Activated CD8-positive, alpha-beta memory T cell treated with anti-CD3 and anti-CD28 coated beads for 48 hours (primary cell): ENCODE measurements around the gene THSD1.
"Not testable (repeated sequence)": the region's sequence is repeated elsewhere in the genome, so short reads cannot be mapped to it uniquely, and the experiment has no call there.

Source experiments
- DNase-seq, 3 experiments: peaks; one replicate each; pipeline ENCODE4 v3.0.0-alpha.2; 2020; ENCODE audit warnings: low read depth in 2 of 3, low spot score in 2 of 3

Gene THSD1

DNA sequence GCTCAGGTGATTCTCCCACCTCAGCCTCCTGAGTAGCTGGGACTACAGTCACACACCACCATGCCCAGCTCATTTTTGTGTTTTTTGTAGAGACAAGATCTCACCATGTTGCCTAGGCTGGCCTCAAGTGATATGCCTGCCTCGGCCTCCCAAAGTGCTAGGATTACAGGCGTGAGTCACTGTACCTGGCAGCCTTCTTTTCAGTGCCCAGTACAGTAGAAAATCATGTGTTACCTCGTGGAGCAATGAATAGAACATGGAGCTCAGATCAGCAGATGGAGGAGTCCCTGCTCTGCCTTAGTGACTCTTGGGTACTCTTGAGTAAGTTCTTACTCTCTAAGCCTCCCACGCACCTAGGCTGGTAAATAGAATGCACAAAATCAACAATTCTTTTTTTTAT is 44.7 kb downstream of the THSD1 start:
- DNase-seq = no peak

DNA sequence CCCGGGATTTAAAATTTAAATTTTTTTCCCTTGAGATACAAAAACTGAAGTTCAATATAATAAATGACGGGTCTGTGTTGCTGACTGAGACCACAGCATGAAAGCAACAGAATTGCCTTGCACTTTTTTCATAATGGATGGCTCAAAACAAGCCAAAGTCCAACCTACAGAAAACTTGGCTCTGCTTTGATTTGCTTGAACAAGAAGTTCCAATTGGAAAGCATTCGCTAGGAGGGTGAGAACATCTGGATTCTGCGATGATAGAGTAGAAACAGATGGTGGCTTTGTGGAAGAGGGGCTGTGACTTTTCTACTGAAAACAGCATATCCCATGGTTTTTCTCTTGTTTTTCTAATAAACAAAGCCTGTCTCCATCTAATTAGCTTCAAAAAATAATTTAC is 46.4 kb downstream of the THSD1 start:
- DNase-seq = no peak

DNA sequence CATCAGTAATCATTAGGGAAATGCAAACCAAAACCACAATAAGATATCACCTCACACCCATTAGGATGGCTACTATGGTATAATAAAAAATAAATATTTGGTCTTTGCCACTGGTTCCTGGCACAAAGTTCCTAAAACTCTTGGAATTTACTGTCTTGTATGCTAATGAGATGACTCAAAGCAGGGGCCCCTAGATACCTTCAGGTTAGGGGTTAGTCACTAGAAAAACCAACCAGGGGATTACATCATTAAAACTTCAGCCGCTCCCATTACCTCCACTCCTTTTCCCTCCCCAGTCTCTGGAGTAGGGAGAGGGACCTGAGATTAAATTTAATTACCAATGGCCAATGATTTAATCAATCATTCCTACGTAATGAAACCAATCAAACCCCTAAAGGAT is 49.6 kb downstream of the THSD1 start:
- no peak for DNase-seq

DNA sequence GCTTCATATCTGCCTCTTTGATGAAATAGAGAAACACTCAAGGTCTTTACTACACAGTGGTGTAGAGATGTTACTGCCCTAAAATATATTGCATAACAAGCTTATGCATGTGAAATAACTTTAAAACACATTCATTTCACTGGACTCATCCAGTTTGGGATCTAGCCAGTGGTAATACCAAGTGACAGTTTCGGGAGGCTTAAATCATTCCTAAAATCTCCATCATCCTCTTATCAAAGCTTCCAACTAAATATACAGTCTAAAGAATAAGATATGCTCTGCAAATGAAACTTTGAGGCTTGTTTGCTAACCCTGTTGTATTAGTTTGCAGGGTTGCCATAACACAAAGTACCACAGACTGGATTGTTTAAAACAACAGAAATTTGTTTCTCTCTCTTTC is 52.8 kb downstream of the THSD1 start:
- DNase-seq = no peak

DNA sequence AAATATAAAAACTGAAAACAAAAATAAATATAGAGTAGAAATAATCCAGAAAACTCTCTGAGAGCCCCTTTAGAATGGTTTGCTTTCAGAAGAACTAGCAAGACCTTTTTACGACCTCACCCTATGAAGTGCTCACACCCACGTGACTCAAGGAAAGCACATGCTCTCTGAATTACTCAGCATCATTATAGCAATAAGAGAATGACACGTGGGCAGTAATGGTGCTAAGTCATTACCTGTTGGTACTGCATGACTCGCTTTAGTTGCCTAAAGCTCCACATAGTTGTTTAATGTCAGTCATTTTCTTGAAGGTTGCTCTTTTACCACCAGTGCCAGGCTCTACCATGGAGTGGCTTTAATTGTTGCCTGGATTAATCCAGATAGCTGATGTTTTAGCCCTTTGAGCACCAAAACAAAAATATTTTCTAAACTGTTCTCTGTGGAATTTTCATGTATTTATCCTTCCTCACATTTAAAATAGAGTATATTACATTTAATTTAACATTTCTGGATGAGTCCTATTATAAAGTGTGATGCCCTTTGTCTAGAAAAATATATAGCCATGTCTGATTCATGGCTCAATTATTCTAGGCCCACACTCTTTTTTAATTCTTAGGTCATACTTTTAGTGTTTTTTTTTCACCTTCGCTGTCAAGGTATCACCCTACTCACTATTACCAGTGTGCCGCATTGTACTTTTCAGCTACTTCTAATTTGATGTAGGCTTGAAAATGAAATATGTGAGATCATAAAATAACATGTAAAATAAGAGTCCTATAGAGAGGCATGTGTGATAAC is 56.8 kb downstream of the THSD1 start:
- DNase-seq = no peak

DNA sequence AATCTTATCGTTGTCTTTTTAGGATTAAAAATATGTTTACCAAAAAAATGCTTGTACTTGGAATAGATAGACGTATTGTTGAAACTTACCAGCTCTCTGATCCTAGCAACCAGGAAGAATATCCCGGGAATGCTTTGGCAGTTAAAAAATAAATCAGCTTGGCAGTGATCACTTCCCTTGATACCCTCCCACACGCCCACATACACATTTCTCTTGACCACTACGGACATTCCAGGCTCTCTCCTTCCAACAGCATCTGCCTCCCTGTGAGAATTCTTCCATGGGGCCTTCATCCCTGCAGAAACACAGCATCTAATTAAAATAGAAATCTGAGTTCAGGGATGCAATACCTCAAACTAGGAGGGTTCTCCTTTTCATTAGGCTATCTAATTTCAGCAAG is 57.9 kb downstream of the THSD1 start:
- no peak for DNase-seq

DNA sequence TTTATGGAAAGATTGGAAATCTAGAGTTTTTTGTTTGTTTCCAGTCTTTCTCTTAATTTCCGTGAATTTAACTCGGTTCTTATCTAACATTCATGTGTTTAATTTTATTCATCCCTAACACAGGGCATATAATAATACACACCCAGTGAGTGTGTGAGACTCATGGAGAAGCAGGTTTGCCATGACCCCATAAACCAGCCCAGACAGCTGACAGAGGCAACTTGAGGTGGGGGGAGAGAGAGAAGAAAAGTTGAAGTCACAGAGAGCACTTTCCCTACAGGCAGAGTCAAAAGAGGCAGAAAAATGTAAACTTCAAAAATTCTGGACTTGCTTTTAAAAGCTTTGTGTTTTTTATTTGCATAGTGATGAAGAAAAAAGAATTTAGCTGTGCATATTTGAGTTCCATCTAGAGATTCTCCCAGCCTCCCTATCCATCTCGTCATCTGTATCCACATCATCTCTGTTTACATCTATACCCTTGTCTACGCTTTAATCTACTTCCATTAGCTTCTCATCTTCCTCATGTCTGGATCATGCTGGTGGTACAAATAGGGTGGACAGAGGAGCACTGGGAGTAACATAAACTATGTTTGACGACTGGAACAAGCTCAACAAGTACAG is 60.2 kb downstream of the THSD1 start:
- DNase-seq = no peak

DNA sequence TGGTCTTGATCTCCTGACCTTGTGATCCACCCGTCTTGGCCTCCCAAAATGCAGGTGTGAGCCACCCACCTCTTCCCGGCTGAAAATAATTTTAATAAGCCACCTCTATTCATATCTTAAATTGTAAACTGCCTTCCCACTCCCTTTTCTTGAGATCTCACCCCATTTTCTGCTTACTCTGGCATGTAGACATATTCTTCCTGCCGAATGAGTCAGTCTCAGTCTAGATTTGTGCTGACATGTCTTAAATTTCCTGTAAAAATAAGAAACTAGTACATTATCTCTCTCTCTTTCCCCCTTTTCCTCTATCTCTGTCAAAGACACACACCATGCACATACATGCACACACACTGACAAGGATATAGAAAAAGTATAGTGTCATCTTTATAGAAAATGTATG is 60.9 kb downstream of the THSD1 start:
- no peak for DNase-seq

DNA sequence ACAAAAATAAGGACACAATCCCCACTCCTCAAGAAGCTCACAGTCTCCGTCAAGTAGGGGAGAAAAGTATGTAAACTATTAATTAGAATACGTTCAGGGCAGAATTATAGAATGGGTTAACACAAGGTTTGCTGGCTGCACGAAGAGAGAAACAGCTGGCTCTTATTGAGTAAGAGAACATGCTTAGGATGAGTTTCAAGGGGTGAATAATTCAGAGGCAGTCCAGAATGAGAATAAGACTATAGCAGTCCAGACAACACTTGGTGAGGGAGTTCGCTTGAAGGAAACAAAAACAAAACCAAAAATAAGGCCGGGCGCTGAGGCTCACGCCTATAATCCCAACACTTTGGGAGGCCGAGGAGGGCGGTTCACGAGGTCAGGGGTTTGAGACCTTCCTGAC is 61.9 kb downstream of the THSD1 start:
- DNase-seq = no peak

DNA sequence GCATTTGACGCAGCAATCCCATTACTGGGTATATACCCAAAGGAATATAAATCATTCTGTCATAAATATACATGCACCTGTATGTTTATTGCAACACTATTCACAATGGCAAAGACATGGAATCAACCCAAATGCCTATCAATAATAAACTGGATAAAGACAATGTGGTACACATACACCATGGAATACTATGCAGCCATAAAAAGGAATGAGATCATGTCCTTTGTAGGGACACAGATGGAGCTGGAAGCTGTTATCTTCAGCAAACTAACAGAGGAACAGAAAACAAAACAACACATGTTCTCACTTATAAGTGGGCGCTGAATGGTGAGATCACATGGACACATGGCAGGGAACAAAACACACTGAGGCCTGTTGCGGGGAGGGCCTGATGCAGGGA is 63.8 kb downstream of the THSD1 start:
- not testable (repeated sequence) for DNase-seq

DNA sequence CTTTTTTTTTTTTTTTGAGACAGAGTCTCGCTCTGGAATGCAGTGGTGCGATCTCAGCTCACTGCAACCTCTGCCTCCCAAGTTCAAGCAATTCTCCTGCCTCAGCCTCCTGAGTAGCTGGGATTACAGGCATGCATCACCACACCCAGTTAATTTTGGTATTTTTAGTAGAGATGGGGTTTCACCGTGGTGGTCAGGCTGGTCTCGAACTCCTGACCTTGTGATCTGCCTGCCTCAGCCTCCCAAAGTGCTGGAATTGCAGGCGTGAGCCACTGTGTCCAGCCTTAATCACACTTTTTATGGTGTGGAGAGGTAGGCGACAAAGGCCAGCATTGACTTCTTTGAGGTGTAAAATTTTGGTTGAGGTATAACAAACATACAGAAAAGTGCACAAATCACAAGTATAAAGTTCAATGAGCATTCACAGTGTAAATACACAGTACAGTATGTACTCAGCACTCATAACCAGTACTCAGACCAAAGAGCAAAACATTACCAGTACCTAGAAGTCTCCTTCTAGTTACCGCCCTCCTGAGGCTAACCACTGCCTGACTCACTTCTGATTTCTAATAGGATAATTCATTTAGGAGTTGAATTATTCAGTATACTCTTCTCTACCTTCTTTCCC is 68.0 kb downstream of the THSD1 start:
- not testable (repeated sequence) for DNase-seq

DNA sequence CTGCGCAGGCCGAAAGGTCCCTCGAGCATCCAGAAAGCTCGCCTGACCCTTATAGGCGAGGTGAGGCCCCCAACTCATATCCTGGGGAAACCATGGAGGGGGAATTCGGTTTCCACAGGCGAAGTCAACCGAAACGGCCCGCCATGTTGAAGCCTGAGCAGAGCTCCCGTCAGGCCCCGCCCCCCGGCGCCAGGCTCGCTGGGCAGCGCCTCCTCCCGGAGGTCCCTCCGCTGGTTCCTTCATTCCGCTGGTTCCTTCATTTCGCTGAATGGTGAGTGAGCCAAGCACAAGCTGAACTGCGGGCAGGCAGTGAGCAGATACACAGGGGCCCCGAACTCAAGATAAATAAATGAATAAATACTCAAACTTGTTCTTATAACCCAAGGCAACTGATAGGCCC is 71.9 kb downstream of the THSD1 start:
- DNase-seq = not testable (repeated sequence)

DNA sequence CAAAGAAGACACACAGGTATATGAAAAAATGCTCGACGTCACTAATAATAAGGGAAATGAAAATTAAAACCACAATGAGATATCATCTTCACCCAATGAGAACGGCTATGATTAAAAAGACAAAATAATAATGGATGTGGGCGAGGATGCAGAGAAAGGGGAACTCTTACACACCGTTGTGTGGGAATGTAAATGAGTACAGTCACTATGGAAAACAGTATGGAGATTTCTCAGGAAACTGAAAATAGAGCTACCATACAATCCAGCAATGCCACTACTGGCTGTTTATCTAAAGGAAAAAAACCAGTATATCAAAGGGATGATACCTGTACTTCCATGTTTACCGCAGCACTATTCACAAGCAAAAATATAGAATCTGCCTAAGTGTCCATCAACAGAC is 74.1 kb downstream of the THSD1 start:
- not testable (repeated sequence) for DNase-seq
